ENCODE measurements around the gene FIG4. TPM values are rescaled to one million over a fixed set of nuclear protein-coding genes. Genes with fewer than 3 reads are reported as not detected.

The FIG4 gene
- polyA plus RNA-seq, 3 donors, result 27.2 to 65.3 (median 53.7) TPM

DNA sequence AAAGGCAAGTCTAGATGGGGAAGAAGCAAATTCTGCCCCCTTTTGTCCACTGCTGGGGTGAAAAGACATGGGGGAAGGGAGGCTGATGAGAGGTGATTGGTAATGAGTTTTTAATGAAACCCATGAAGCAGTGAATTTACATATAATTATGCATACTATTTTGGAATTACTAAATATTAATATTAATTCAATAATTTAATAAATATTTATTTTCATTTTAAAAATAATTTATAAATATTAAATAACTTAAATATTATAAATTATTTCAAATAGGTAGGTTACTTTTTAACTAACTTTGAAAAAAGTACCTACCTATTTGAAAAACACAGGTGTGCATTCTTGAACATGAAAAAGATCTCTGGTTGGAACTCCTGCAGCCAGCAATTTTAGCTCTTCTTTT, 148.9 kb downstream of the FIG4 start:
- Histone ChIP-seq H3K4me2 (replicated peaks; ENCODE audit: extremely low read depth, low read length, poor library complexity, severe bottlenecking) (no peak overlapping the region), H3K27ac (ENCODE audit: low read depth in 1 of 2, low read length in 2 of 2) (no peak overlapping the region), H3K79me2 (ENCODE audit: insufficient read depth, low read length) (no peaks in the 10 kb centered on the region), H3K9ac (ENCODE audit: insufficient read depth, low read length, poor library complexity, severe bottlenecking) (no peak overlapping the region), H3K4me3 (replicated peaks in 1 of 3; ENCODE audit: low read depth in 2 of 3, low read length in 3 of 3) (no peak overlapping the region), H2AFZ (ENCODE audit: insufficient read depth, low read depth, low read length, poor library complexity, severe bottlenecking) (no peak overlapping the region), H3K4me1 (ENCODE audit: control insufficient read depth in 1 of 2, insufficient read depth in 2 of 2, low read length in 2 of 2) (no peaks in the 10 kb centered on the region), H3K27me3 (ENCODE audit: control insufficient read depth in 2 of 2, insufficient read depth in 2 of 2, low read length in 2 of 2) (no peaks in the 10 kb centered on the region), H3K36me3 (replicated peaks in 1 of 2; ENCODE audit: control insufficient read depth in 1 of 2, insufficient read depth in 2 of 2, low read length in 2 of 2) (no peaks in the 10 kb centered on the region), H4K20me1 (ENCODE audit: insufficient read depth, low read length) (no peaks in the 10 kb centered on the region), H3K9me3 (replicated peaks in 1 of 2; ENCODE audit: control insufficient read depth in 1 of 2, insufficient read depth in 1 of 2, low read length in 2 of 2) (no peaks in the 10 kb centered on the region)
- Mint-ChIP-seq H3K4me3 (no peak overlapping the region), H3K4me1 (no peaks in the 10 kb centered on the region), H3K27ac (no peak overlapping the region), H3K27me3 (ENCODE audit: low read depth in 3 of 3) (peaks cover 0 to 2% (median 1%) of the 10 kb centered on the region in 3 donors), H3K36me3 (no peaks in the 10 kb centered on the region), H3K9me3 (peaks cover 0 to 7% (median 4%) of the 10 kb centered on the region in 7 donors)
- TF ChIP-seq, protein P1, sequence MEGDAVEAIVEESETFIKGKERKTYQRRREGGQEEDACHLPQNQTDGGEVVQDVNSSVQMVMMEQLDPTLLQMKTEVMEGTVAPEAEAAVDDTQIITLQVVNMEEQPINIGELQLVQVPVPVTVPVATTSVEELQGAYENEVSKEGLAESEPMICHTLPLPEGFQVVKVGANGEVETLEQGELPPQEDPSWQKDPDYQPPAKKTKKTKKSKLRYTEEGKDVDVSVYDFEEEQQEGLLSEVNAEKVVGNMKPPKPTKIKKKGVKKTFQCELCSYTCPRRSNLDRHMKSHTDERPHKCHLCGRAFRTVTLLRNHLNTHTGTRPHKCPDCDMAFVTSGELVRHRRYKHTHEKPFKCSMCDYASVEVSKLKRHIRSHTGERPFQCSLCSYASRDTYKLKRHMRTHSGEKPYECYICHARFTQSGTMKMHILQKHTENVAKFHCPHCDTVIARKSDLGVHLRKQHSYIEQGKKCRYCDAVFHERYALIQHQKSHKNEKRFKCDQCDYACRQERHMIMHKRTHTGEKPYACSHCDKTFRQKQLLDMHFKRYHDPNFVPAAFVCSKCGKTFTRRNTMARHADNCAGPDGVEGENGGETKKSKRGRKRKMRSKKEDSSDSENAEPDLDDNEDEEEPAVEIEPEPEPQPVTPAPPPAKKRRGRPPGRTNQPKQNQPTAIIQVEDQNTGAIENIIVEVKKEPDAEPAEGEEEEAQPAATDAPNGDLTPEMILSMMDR (IDR thresholded peaks at IDR 0.05), result no peak
- DNase-seq, result no peak
- intact Hi-C loops (cut with micrococcal nuclease), result no loop called here

DNA sequence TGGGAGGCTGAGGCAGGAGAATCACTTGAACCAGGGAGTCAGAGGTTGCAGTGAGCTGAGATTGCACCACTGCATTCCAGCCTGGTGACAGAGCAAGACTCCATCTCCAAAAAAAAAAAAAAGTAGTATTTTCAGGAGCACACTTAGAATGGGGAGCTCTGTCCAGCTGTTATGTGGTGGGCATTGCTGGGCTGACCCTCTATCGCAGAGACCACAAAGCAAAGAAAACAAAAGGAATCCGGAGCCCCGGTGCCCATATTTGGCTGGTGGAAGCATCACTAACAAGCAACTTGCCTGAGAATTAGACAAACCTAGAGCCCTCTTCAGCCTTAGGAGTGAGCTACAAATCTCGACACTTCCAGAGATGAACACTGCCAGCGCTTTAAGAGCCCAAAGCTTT, 149.7 kb downstream of the FIG4 start:
- Histone ChIP-seq H3K4me2 (replicated peaks; ENCODE audit: extremely low read depth, low read length, poor library complexity, severe bottlenecking) (no peak overlapping the region), H2AFZ (ENCODE audit: insufficient read depth, low read depth, low read length, poor library complexity, severe bottlenecking) (no peak overlapping the region), H3K27me3 (ENCODE audit: control insufficient read depth in 2 of 2, insufficient read depth in 2 of 2, low read length in 2 of 2) (no peaks in the 10 kb centered on the region), H3K9ac (ENCODE audit: insufficient read depth, low read length, poor library complexity, severe bottlenecking) (no peak overlapping the region), H3K27ac (ENCODE audit: low read depth in 1 of 2, low read length in 2 of 2) (no peak overlapping the region), H3K79me2 (ENCODE audit: insufficient read depth, low read length) (no peaks in the 10 kb centered on the region), H3K36me3 (replicated peaks in 1 of 2; ENCODE audit: control insufficient read depth in 1 of 2, insufficient read depth in 2 of 2, low read length in 2 of 2) (no peaks in the 10 kb centered on the region), H3K4me1 (ENCODE audit: control insufficient read depth in 1 of 2, insufficient read depth in 2 of 2, low read length in 2 of 2) (no peaks in the 10 kb centered on the region), H3K9me3 (replicated peaks in 1 of 2; ENCODE audit: control insufficient read depth in 1 of 2, insufficient read depth in 1 of 2, low read length in 2 of 2) (no peaks in the 10 kb centered on the region), H3K4me3 (replicated peaks in 1 of 3; ENCODE audit: low read depth in 2 of 3, low read length in 3 of 3) (no peak overlapping the region), H4K20me1 (ENCODE audit: insufficient read depth, low read length) (no peaks in the 10 kb centered on the region)
- Mint-ChIP-seq H3K36me3 (no peaks in the 10 kb centered on the region), H3K4me3 (no peak overlapping the region), H3K27me3 (ENCODE audit: low read depth in 3 of 3) (peaks cover 1 to 2% (median 1%) of the 10 kb centered on the region in 3 donors), H3K27ac (no peak overlapping the region), H3K4me1 (no peaks in the 10 kb centered on the region), H3K9me3 (peaks cover 0 to 7% (median 4%) of the 10 kb centered on the region in 7 donors)
- DNase-seq, result no peak
- intact Hi-C loops (cut with micrococcal nuclease), result no loop called here
- WGBS (ENCODE audit: insufficient coverage), result 91% methylated on average over 4 of the region's 5 CpGs
- TF ChIP-seq, protein P1 (IDR thresholded peaks at IDR 0.05), result no peak
